ENCODE measurements around the gene PPM1H.

GRCh38 chr12:62728741-62729140, 206.2 kb downstream of the PPM1H start:
- TF ChIP-seq, protein P1, sequence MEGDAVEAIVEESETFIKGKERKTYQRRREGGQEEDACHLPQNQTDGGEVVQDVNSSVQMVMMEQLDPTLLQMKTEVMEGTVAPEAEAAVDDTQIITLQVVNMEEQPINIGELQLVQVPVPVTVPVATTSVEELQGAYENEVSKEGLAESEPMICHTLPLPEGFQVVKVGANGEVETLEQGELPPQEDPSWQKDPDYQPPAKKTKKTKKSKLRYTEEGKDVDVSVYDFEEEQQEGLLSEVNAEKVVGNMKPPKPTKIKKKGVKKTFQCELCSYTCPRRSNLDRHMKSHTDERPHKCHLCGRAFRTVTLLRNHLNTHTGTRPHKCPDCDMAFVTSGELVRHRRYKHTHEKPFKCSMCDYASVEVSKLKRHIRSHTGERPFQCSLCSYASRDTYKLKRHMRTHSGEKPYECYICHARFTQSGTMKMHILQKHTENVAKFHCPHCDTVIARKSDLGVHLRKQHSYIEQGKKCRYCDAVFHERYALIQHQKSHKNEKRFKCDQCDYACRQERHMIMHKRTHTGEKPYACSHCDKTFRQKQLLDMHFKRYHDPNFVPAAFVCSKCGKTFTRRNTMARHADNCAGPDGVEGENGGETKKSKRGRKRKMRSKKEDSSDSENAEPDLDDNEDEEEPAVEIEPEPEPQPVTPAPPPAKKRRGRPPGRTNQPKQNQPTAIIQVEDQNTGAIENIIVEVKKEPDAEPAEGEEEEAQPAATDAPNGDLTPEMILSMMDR (IDR thresholded peaks at IDR 0.05 in 4 of 5, conservative IDR thresholded peaks at IDR 0.05 in 1 of 5): no peak
- TF ChIP-seq POLR2A (IDR thresholded peaks at IDR 0.05): no peak

All from gastrocnemius medialis (tissue), 4 donors.